Right lobe of liver (tissue), 6 donors: Measurements from ENCODE around the gene OGFOD3. TPM values are rescaled to one million over a fixed set of nuclear protein-coding genes. Genes with fewer than 3 reads are reported as not detected.
A peak's percentile ranks its signal among the peaks of the same experiment; 100 is the strongest.
"Not testable (repeated sequence)": the region's sequence is repeated elsewhere in the genome, so short reads cannot be mapped to it uniquely, and the experiment has no call there.

Experiments
- ATAC-seq, 4 donors: fragments of 200-7000 bp; cut with Tn5 transposase; one replicate each; pipeline ENCODE4 v1.9.1; 2020; ENCODE audit warnings: mild to moderate bottlenecking in 4 of 4, moderate library complexity in 4 of 4
- DNase-seq, 3 donors: peaks; one replicate each; pipeline ENCODE4 v3.0.0-alpha.2; 2020
- H3K27ac ChIP-seq, 3 donors: fragments of 200-600 bp; one replicate each; pipeline ENCODE4 v1.8.0; 2022
- H3K27me3 ChIP-seq, 2 donors: fragments of 200-600 bp; one replicate each; pipeline ENCODE4 v1.8.0; 2022
- H3K36me3 ChIP-seq, 4 donors: fragments of 200-600 bp; sonication (generic) in 1 of 4; one replicate each; pipeline versions ENCODE4 v1.5.1 to v1.8.0; 2017 to 2022; ENCODE audit warnings: control low read depth in 1 of 4
- H3K4me1 ChIP-seq, 4 donors: fragments of 200-600 bp; sonication (generic) in 1 of 4; one replicate each; pipeline versions ENCODE4 v1.5.1 to v1.8.0; 2017 to 2022; ENCODE audit warnings: control low read depth in 1 of 4
- H3K4me3 ChIP-seq, 3 donors: fragments of 200-600 bp; one replicate each; pipeline ENCODE4 v1.8.0; 2022
- H3K9me3 ChIP-seq, 4 donors: fragments of 200-600 bp; sonication (generic) in 1 of 4; one replicate each; pipeline versions ENCODE4 v1.5.1 to v1.8.0; 2017 to 2022; ENCODE audit warnings: control low read depth in 1 of 4
- CTCF ChIP-seq, 4 donors: fragments of 200-600 bp in 3 of 4; fragments of 450-650 bp in 1 of 4; IDR thresholded peaks; one replicate each; pipeline versions ENCODE4 v1.5.1 to v1.8.0; 2016 to 2022; ENCODE audit warnings: antibody characterized with exemption in 4 of 4, mild to moderate bottlenecking in 2 of 4
- POLR2A ChIP-seq: fragments of 450-650 bp; IDR thresholded peaks from one replicate; pipeline ENCODE4 v1.6.1; 2017; ENCODE audit warnings: antibody characterized with exemption, mild to moderate bottlenecking
- WGBS: methylation state at CpG from one replicate; pipeline ENCODE4 v1.1.6; 2018; ENCODE audit warnings: low coverage, low lambda C conversion rate; ENCODE audit not compliant: insufficient coverage; ENCODE audit errors: missing lambda C conversion rate; 5-methylcytosine and 5-hydroxymethylcytosine counted together
- intact Hi-C, 2 donors: fragments of 100-400 bp; cut with DNase I; formaldehyde crosslinking; loops; one replicate each; pipeline versions ENCODE4 v1.11.2 to v1.14.1; 2022
- total RNA-seq, 6 experiments: library from RNA; depleted of rRNA in 2 of 6; stranded (reverse); fragments of >200 nt in 2 of 6; fragmentation: NEBNext Ultra II Directional in 3 of 6; extraction: Animal tissue kit (Norgen Biotek cat#: 25700) in 3 of 6; gene quantifications; one replicate each; pipeline versions ENCODE4 v1.1.0 to v1.2.4, GENCODE V29; 2016 to 2023
- donor health status: DM: no; HTN: yes; CAD: no.
- donor health status: DM: no; HTN: no; CAD: no.
- donor health status: DM: no; HTN: no; CAD: no.
- donor health status: DM: no; HTN: yes; CAD: no.
- donor health status: DM: no; HTN: yes; CAD: no.

The OGFOD3 gene
- total RNA-seq, 6 experiments from 2014 or later = 13.5 to 23.4 (median 16.2) TPM

GRCh38 chr17:82458179-82458884, 39.9 kb upstream of the OGFOD3 start, which contains the start of gene NARF:
TSS of gene NARF (plus strand) at chr17:82458741. CDS start at chr17:82458804, 63 bp downstream.
- peaks cover 0 to 25% (median 7%) of the 10 kb centered on the region in 4 donors for H3K4me1 ChIP-seq
- H3K4me3 ChIP-seq = peak within 1 kb of the TSS; percentile 83 to 90 (median 85)
- no peaks in the 10 kb centered on the region for H3K9me3 ChIP-seq
- TF ChIP-seq CTCF (IDR thresholded peaks at IDR 0.05) (no peak), POLR2A (peak; percentile 99)
- WGBS = no CpG with 5 or more reads among the region's 85 CpGs
- ATAC-seq (peak; percentile 89 to 98 (median 96)), DNase-seq (peak; percentile 98 to 99 (median 98))
- H3K27me3 ChIP-seq = no peaks in the 10 kb centered on the region
- H3K36me3 ChIP-seq = peaks cover 0 to 21% (median under 1%) of the 10 kb centered on the region in 4 donors
- H3K27ac ChIP-seq = peak within 1 kb of the TSS; percentile 100
- intact Hi-C loops = no loop called here

GRCh38 chr17:82457929-82458178, 39.5 kb upstream of the OGFOD3 start:
- peaks cover 0 to 18% (median 0%) of the 10 kb centered on the region in 4 donors for H3K36me3 ChIP-seq
- TF ChIP-seq POLR2A = no peak
- no peak for TF ChIP-seq CTCF (IDR thresholded peaks at IDR 0.05)
- DNase-seq (no peak), ATAC-seq (no peak)
- H3K4me3 ChIP-seq = peak overlapping the region; percentile 83 to 90 (median 85)
- no peaks in the 10 kb centered on the region for H3K27me3 ChIP-seq
- WGBS = 0% methylated on average over 3 of the region's 8 CpGs
- intact Hi-C loops = no loop called here
- peak overlapping the region; percentile 100 for H3K27ac ChIP-seq
- H3K4me1 ChIP-seq = peaks cover 0 to 25% (median 7%) of the 10 kb centered on the region in 4 donors
- no peaks in the 10 kb centered on the region for H3K9me3 ChIP-seq

GRCh38 chr17:82457073-82457928, 38.9 kb upstream of the OGFOD3 start:
- peaks cover 0 to 17% (median 0%) of the 10 kb centered on the region in 4 donors for H3K36me3 ChIP-seq
- WGBS = 28% methylated on average over 10 of the region's 10 CpGs
- TF ChIP-seq POLR2A (no peak), CTCF (IDR thresholded peaks at IDR 0.05) (no peak)
- no peaks in the 10 kb centered on the region for H3K27me3 ChIP-seq
- intact Hi-C loops = no loop called here
- H3K4me1 ChIP-seq = peaks cover 0 to 25% (median 7%) of the 10 kb centered on the region in 4 donors
- DNase-seq (peak in 2 of 3 donors; percentile 65 to 74), ATAC-seq (peak in 2 of 4 donors; percentile 10 to 23)
- no peaks in the 10 kb centered on the region for H3K9me3 ChIP-seq
- H3K27ac ChIP-seq = peak overlapping the region; percentile 100
- H3K4me3 ChIP-seq = peak overlapping the region in 2 of 3 donors; percentile 85 to 90

- 86% methylated on average over 14 of the region's 21 CpGs for WGBS
- ATAC-seq, intact Hi-C loops, H3K36me3 ChIP-seq, H3K27me3 ChIP-seq, H3K4me3 ChIP-seq, DNase-seq, H3K27ac ChIP-seq, H3K9me3 ChIP-seq: not testable (repeated sequence)
- H3K4me1 ChIP-seq = peaks cover 0 to 26% (median 4%) of the 10 kb centered on the region in 4 donors
Measured at GRCh38 chr17:82453706-82454105, 35.3 kb upstream of the OGFOD3 start.

GRCh38 chr17:82453151-82453550, 34.8 kb upstream of the OGFOD3 start:
- H3K4me1 ChIP-seq = peaks cover 0 to 26% (median 4%) of the 10 kb centered on the region in 4 donors
- intact Hi-C loops, H3K27ac ChIP-seq, H3K9me3 ChIP-seq, H3K4me3 ChIP-seq, ATAC-seq, DNase-seq, H3K27me3 ChIP-seq, H3K36me3 ChIP-seq: not testable (repeated sequence)
- WGBS = 78% methylated on average over 7 of the region's 7 CpGs
